WI38 (cell line): ENCODE results near the gene PHF20.
"Not testable (repeated sequence)": the region's sequence is repeated elsewhere in the genome, so short reads cannot be mapped to it uniquely, and the experiment has no call there.

Experiments used
- H3K4me3 ChIP-seq: 2 replicates; pipeline ENCODE4 v1.5.1; 2011; ENCODE audit warnings: low read depth, mild to moderate bottlenecking, control low read depth, low read length
- CTCF ChIP-seq: IDR thresholded peaks from 2 replicates; pipeline ENCODE4 v1.5.1; 2012; ENCODE audit warnings: low read depth, mild to moderate bottlenecking, control low read depth, low read length

PHF20 gene

GRCh38 chr20:35771689-35772562, at the start of gene PHF20:
PHF20 (plus strand) TSS chr20:35772015; CDS start chr20:35801523, 29,508 bp downstream.
- peak within 1 kb of the TSS; percentile 82 for H3K4me3 ChIP-seq
- TF ChIP-seq CTCF, result no peak

GRCh38 chr20:35723275-35723639, 48.6 kb upstream of the PHF20 start:
- H3K4me3 ChIP-seq, result not testable (repeated sequence)

GRCh38 chr20:35723652-35724320, 48.0 kb upstream of the PHF20 start:
- H3K4me3 ChIP-seq, result not testable (repeated sequence)

- TF ChIP-seq CTCF, result no peak
- no peak overlapping the region for H3K4me3 ChIP-seq
Observed at GRCh38 chr20:35724321-35725230, 47.2 kb upstream of the PHF20 start.

GRCh38 chr20:35726842-35727711, 44.7 kb upstream of the PHF20 start:
- no peak overlapping the region for H3K4me3 ChIP-seq
- no peak for TF ChIP-seq CTCF

GRCh38 chr20:35729283-35729807, 42.5 kb upstream of the PHF20 start:
- no peak overlapping the region for H3K4me3 ChIP-seq
- TF ChIP-seq CTCF, result no peak

- H3K4me3 ChIP-seq, result no peak overlapping the region
- no peak for TF ChIP-seq CTCF
Observed at GRCh38 chr20:35729836-35730582, 41.8 kb upstream of the PHF20 start.
